H1 (cell line): ENCODE data around the gene CEP192. TPM values are rescaled to one million over a fixed set of nuclear protein-coding genes. Genes with fewer than 3 reads are reported as not detected.

Experiments
- ASH2L ChIP-seq: fragments of 200-600, 300-600 bp; sonication (generic); IDR thresholded peaks from one replicate; pipeline ENCODE4 v1.7.1; 2017; ENCODE audit warnings: low read length
- ATF2 ChIP-seq: IDR thresholded peaks from 2 replicates; pipeline ENCODE4 v1.6.1; 2012; ENCODE audit warnings: low read length, inconsistent platforms
- BACH1 ChIP-seq: IDR thresholded peaks from 2 replicates; pipeline ENCODE4 v1.6.1; 2012; ENCODE audit warnings: low read length, improper control_type of control experiment
- CHD2 ChIP-seq: IDR thresholded peaks from 2 replicates; pipeline ENCODE4 v1.6.1; 2012; ENCODE audit warnings: low read length, improper control_type of control experiment
- CTBP2 ChIP-seq: IDR thresholded peaks from 2 replicates; pipeline ENCODE4 v1.7.0; 2011; ENCODE audit warnings: borderline replicate concordance, mild to moderate bottlenecking, moderate library complexity, mixed read lengths, low read length; ENCODE audit not compliant: insufficient read depth, insufficient read length
- CTCF ChIP-seq, 3 experiments: IDR thresholded peaks; 1 replicate in 2 of 3; 2 replicates in 1 of 3; pipeline versions ENCODE4 v1.5.1 to v1.6.1; 2011; ENCODE audit warnings: low read length in 3 of 3, mild to moderate bottlenecking in 3 of 3, inconsistent platforms in 2 of 3, low read depth in 1 of 3, moderate library complexity in 1 of 3; ENCODE audit not compliant: insufficient read depth in 1 of 3; ENCODE audit errors: control extremely low read depth in 1 of 3
- PHF8 ChIP-seq: fragments of 200-600 bp; sonication (generic); conservative IDR thresholded peaks from 2 replicates; pipeline ENCODE4 v1.7.1; 2012; ENCODE audit warnings: low read depth, mild to moderate bottlenecking, inconsistent platforms, low read length, moderate library complexity
- polyA plus RNA-seq, 7 experiments: library from polyadenylated mRNA; depleted of rRNA in 3 of 7; stranded (reverse) in 5 of 7; unstranded in 2 of 7; fragments of >200 nt in 5 of 7; fragments of 200-250 nt in 2 of 7; gene quantifications; 1 replicate in 5 of 7; 2 replicates in 1 of 7; 4 replicates in 1 of 7; pipeline versions ENCODE4 v1.2.1 to v1.2.3, GENCODE V29; 2011 to 2013; ENCODE audit warnings: missing spikeins in 2 of 7, mixed read lengths in 2 of 7
- total RNA-seq: library from RNA; stranded (reverse); fragmentation: NEBNext Ultra II Directional; extraction: Animal tissue kit (Norgen Biotek cat#: 25700); gene quantifications from 2 replicates; pipeline ENCODE4 v1.2.1, GENCODE V29; 2021

CEP192 gene
- total and polyA plus RNA-seq, 2 of the 8 experiments (the other 6 are each of a cell fraction or from before 2014, with no cell fraction given) = 13.4 to 23.1 TPM

- TF ChIP-seq CTCF (IDR thresholded peaks at IDR 0.05; ENCODE audit: control extremely low read depth in 1 of 3, insufficient read depth in 1 of 3, low read depth in 1 of 3, low read length in 3 of 3) (no peak), ASH2L (no peak), CHD2 (no peak), ATF2 (no peak), BACH1 (no peak), CTBP2 (no peak), PHF8 (no peak)
Measured at GRCh38 chr18:12968115-12968514, 23.0 kb upstream of the CEP192 start (continued).
